ENCODE measurements around the gene CAMSAP2.

CAMSAP2 gene

GRCh38 chr1:200900877-200901276 lies 162.2 kb downstream of the CAMSAP2 start:
- DNase-seq, result no peak

DNA sequence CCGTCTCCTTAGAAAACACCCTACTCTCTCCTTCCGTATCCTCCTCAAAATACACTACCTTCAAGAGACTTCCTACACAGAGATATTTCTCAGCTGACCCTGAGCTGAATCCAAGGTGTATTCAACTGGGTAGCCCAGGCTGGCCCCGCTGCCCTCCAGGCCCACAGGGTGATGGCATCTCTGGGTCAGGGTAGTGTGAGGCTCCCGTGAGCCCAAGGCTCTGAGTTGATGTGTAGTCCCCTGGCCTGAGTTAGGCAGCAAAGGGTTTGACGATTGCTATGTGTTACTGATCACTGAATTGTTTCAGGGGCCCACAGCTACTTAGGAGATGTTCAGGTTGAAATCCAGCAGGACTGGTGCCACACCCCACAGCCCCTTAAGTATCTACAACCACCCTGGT lies 162.7 kb downstream of the CAMSAP2 start:
- DNase-seq, result no peak

DNA sequence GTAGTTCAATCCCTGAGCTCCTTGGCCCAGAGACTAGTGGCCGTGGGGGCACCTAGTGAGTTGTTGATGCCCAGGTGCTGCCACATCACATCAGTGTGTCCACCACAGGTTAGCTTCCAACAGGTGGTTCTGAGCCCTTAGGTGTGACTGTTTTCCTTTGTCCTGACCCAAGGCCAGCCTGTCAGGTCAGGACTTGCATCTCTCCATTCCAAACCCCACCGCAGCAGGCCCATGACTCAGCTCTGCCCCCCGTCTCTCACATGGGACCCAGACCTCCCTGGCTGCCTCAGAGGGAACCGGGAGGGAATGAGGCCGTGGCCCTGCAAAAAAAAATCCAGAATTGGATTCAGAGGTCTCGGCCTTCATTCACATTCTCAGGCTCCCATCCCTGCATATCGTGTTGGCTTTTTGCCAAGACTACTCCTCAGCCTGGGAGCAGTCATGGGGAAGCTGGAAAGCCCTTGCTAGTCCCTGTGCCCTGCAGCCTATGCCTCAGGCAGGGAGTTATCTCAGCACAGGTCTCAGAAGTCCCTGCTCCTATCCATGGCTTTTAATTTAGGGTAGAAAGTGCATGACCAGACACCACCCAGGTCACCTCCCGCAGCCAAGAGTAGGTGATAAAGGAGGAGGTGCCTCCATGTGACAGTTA lies 163.2 kb downstream of the CAMSAP2 start:
- DNase-seq, result no peak

- no peak for DNase-seq
Measured at GRCh38 chr1:200903793-200904192, 165.1 kb downstream of the CAMSAP2 start.

GRCh38 chr1:200904772-200905171 lies 166.1 kb downstream of the CAMSAP2 start:
- no peak for DNase-seq

DNA sequence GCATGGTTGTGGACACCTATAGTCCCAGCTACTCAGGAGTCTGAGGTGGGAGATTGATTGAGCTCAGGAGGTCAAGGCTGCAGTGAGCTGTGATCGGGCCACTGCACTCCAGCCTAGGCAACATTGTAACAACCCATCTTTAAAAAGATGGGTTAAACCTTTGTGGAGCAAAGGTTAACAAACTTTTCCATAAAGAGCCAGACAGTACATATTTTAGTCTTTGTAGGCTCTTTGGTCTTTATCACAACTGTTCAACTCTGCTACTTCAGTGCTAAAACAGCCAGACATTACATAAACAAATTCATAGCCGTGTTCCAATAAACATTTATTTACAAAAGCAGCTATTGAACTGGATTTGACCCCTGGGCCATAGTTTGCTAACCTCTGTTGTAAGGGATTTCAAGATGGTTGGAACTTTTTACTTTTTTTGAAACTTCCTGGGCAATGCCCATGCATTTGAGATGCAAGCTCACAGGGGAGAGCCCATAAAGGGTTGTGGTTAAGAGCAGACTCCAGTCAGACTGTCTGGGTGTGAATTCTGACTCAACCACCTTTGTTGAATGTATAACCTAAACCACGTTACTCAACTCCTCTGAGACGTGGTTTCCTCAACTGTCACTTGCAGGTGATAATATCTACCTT lies 166.8 kb downstream of the CAMSAP2 start:
- peak; percentile 68 for DNase-seq

- DNase-seq, result no peak
Measured at GRCh38 chr1:200906491-200906890, 167.8 kb downstream of the CAMSAP2 start.

DNA sequence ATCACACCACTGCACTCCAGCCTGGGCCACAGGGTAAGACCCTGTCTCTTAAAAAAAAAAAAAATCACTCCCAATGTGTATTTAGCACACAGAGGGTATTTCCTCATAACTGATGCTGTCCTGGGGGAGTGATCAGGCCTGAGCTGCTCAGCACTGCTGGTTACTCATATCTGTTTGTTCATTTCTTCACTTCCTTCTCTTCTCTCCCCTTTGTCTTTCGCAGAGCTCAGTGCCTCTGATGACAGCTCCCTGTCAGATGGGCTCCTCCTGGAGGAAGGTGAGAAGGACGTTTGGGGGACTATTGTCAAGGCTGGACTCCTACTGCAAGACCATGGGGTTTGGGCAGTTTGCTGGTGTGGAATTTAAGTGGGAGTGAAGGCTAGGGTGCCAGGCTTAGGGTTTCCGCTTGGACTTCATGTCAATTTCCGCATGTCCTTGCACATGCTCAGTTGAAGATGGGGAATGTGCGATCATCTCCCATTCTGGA lies 169.0 kb downstream of the CAMSAP2 start:
- no peak for DNase-seq

DNA sequence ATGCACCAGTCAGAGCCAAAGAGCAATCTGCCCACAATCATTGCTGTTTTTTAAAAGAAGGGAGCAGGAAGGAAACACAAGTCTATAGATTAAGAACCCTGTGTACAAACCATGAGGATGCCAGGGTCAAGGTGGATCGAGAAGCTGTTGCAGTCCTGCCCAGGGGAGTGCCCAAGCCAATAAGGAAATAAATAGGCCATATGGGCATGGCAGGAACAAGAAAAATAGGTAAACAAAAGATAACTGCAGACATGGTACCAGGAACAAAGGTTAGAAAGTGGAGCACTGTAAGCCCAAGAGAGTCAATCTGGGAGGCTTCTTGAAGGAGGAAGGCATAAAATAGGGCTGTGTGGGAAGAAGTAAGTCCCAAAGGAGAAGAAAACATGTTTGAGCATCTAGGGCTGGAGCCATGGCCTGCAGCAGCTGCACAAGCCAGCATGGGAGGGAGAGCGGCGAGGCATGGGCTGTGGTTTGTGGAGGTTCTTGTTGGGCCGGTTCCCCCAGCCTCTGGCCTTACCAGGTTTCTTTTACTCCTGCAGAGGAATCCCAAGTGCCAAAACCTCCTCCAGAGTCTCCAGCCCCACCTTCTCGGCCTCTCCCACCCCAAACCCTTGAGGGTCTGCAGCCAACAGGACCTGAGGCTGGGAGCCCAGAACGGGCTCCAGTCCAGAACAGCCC lies 169.6 kb downstream of the CAMSAP2 start:
- DNase-seq, result no peak

DNA sequence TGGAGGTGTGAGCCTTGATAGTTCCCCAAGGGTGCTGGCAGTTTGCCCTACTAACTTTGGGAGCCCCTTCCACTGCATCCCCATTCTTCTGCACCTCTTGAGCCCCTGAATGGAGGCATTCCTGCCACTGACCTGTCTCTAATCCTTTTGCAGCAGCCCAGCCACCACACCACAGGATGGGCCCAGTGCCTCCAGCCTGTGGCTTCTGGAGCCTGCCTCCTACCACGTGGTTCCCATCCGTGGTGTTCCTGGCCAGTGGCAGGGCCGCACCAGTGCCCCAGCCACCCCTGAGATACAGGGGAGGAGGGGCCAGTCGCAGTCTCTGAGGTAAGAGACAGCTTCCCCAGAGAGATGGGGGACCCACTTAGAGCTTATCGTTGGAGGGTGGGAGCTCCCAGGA lies 170.4 kb downstream of the CAMSAP2 start:
- DNase-seq, result no peak

DNA sequence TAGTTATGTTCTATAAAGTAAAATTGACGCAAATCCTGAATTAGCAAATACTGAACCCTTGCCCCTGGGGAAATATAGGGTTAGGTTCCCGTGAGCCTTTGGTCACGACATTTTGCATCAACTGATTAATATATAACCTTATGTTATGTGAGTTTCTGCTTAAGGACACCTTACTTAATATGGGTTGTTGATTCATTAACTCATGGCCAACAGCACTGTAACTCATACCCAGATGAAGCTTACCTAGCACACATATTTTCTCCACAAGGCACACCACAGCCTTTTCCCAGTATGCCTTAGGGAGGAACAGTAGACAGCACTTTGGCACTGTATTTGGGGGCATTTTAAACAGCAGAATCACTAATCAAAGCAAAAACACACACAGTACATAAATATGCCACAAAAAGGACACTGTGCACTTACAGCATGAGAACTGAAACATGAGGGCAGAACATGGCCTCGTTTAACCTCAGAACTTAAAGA lies 171.1 kb downstream of the CAMSAP2 start:
- no peak for DNase-seq

Data from CD4-positive, alpha-beta T cell treated with Interleukin-12 subunit alpha and Interleukin-12 subunit beta, for 1 hour (primary cell).